Ishikawa (cell line): Measurements from ENCODE around the gene SMIM38.

ENCODE experiments used
- CEBPB ChIP-seq: IDR thresholded peaks from 2 replicates; pipeline ENCODE4 v1.6.1; 2012
- CREB1 ChIP-seq: IDR thresholded peaks from 2 replicates; pipeline ENCODE4 v1.6.1; 2012; ENCODE audit warnings: low read depth
- EGR1 ChIP-seq: IDR thresholded peaks from 2 replicates; pipeline ENCODE4 v1.6.1; 2012
- EP300 ChIP-seq: IDR thresholded peaks from 2 replicates; pipeline ENCODE4 v1.6.1; 2012; ENCODE audit warnings: borderline replicate concordance
- FOXM1 ChIP-seq: IDR thresholded peaks from 2 replicates; pipeline ENCODE4 v1.6.1; 2012; ENCODE audit warnings: low read depth, borderline replicate concordance
- MAX ChIP-seq: IDR thresholded peaks from 2 replicates; pipeline ENCODE4 v1.6.1; 2012
- NFIC ChIP-seq: IDR thresholded peaks from 2 replicates; pipeline ENCODE4 v1.6.1; 2012
- RAD21 ChIP-seq: IDR thresholded peaks from 2 replicates; pipeline ENCODE4 v1.6.1; 2012; ENCODE audit warnings: low read depth
- REST ChIP-seq: IDR thresholded peaks from 2 replicates; pipeline ENCODE4 v1.6.1; 2012; ENCODE audit warnings: low read depth, mild to moderate bottlenecking
- TAF1 ChIP-seq: IDR thresholded peaks from 2 replicates; pipeline ENCODE4 v1.6.1; 2012; ENCODE audit warnings: low read depth, mild to moderate bottlenecking
- TCF12 ChIP-seq: IDR thresholded peaks from 2 replicates; pipeline ENCODE4 v1.6.1; 2012; ENCODE audit warnings: low read depth
- TEAD4 ChIP-seq: IDR thresholded peaks from 2 replicates; pipeline ENCODE4 v1.6.1; 2012
- USF1 ChIP-seq: IDR thresholded peaks from 2 replicates; pipeline ENCODE4 v1.6.1; 2012
- YY1 ChIP-seq: IDR thresholded peaks from 2 replicates; pipeline ENCODE4 v1.6.1; 2012; ENCODE audit warnings: low read depth
- ZBTB7A ChIP-seq: IDR thresholded peaks from 2 replicates; pipeline ENCODE4 v1.6.1; 2012; ENCODE audit warnings: low read depth

SMIM38 gene

GRCh38 chr11:69156673-69157155 is 979 bp downstream of the SMIM38 start:
- TF ChIP-seq CREB1 (no peak), EP300 (no peak), TAF1 (no peak), RAD21 (no peak), TEAD4 (no peak), YY1 (no peak), USF1 (no peak), FOXM1 (no peak), MAX (no peak), REST (no peak), ZBTB7A (no peak), TCF12 (no peak), EGR1 (no peak), NFIC (no peak), CEBPB (no peak)

GRCh38 chr11:69157156-69157821 is 1.6 kb downstream of the SMIM38 start:
- TF ChIP-seq YY1 (no peak), NFIC (no peak), TAF1 (no peak), ZBTB7A (no peak), USF1 (no peak), RAD21 (no peak), EGR1 (no peak), CEBPB (no peak), EP300 (no peak), CREB1 (no peak), TEAD4 (no peak), MAX (no peak), FOXM1 (no peak), REST (no peak), TCF12 (no peak)

- TF ChIP-seq RAD21 (no peak), EP300 (no peak), MAX (no peak), TAF1 (no peak)
Measured at GRCh38 chr11:69157822-69158231, 2.1 kb downstream of the SMIM38 start.

GRCh38 chr11:69158301-69159149 is 2.8 kb downstream of the SMIM38 start:
- TF ChIP-seq TAF1: no peak
- no peak for TF ChIP-seq ZBTB7A
- TF ChIP-seq REST: no peak
- TF ChIP-seq USF1: no peak
- TF ChIP-seq CEBPB: no peak
- no peak for TF ChIP-seq TEAD4
- no peak for TF ChIP-seq YY1
- no peak for TF ChIP-seq EP300
- TF ChIP-seq NFIC: no peak
- no peak for TF ChIP-seq EGR1
- TF ChIP-seq MAX: no peak
- no peak for TF ChIP-seq TCF12
- no peak for TF ChIP-seq CREB1
- no peak for TF ChIP-seq FOXM1
- no peak for TF ChIP-seq RAD21
